Vagina (tissue), 2 donors: ENCODE results near the gene SMURF2.

ENCODE experiments used
- CTCF ChIP-seq, 3 experiments: fragments of 450-650 bp in 2 of 3; fragments of 200-600 bp in 1 of 3; sonication (generic) in 1 of 3; IDR thresholded peaks; one replicate each; pipeline ENCODE4 v1.5.1; 2017 to 2019; ENCODE audit warnings: antibody characterized with exemption in 3 of 3, mild to moderate bottlenecking in 2 of 3, moderate library complexity in 2 of 3
- POLR2A ChIP-seq, 2 donors: fragments of 450-650 bp; IDR thresholded peaks; one replicate each; pipeline ENCODE4 v1.6.1; 2017; ENCODE audit warnings: antibody characterized with exemption in 2 of 2, mild to moderate bottlenecking in 2 of 2, moderate library complexity in 2 of 2

GRCh38 chr17:64625541-64625940, 36.6 kb downstream of the SMURF2 start:
- TF ChIP-seq POLR2A (IDR thresholded peaks at IDR 0.05) (no peak), CTCF (IDR thresholded peaks at IDR 0.05) (no peak)
